DND-41 (cell line): ENCODE results near the gene GLS.

Experiments
- EZH2 ChIP-seq: IDR thresholded peaks from 3 replicates; pipeline ENCODE4 v1.6.1; 2012; ENCODE audit warnings: borderline replicate concordance, low read depth, mild to moderate bottlenecking, moderate library complexity, low read length, inconsistent platforms; ENCODE audit not compliant: severe bottlenecking
- TF ChIP-seq, protein P1 (sequence below): IDR thresholded peaks from 2 replicates; pipeline ENCODE4 v1.5.1; 2012; ENCODE audit warnings: borderline replicate concordance, low read length, moderate library complexity, mild to moderate bottlenecking; ENCODE audit not compliant: poor library complexity, severe bottlenecking; ENCODE audit errors: extremely low read depth

DNA sequence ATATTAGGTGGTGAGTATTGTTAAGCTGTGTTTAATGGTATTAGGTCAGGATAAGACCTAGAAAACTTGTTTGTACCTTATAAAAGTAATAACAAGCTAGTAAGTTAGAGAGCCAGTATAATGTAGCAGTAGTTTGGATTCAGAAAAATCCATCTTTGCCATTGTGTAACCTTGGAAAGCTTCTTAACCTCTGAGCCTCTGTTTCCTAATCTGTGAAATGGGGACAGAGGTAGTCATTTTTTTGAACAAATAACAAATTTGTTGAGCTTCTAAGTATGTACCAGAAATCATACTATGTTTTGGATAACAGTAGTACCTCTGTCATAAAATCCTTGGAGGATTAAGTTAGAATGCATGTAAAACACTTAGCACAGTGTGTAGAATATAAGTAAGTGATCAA is 12.5 kb downstream of the GLS start:
- TF ChIP-seq, protein P1, sequence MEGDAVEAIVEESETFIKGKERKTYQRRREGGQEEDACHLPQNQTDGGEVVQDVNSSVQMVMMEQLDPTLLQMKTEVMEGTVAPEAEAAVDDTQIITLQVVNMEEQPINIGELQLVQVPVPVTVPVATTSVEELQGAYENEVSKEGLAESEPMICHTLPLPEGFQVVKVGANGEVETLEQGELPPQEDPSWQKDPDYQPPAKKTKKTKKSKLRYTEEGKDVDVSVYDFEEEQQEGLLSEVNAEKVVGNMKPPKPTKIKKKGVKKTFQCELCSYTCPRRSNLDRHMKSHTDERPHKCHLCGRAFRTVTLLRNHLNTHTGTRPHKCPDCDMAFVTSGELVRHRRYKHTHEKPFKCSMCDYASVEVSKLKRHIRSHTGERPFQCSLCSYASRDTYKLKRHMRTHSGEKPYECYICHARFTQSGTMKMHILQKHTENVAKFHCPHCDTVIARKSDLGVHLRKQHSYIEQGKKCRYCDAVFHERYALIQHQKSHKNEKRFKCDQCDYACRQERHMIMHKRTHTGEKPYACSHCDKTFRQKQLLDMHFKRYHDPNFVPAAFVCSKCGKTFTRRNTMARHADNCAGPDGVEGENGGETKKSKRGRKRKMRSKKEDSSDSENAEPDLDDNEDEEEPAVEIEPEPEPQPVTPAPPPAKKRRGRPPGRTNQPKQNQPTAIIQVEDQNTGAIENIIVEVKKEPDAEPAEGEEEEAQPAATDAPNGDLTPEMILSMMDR, result no peak
- no peak for TF ChIP-seq EZH2
